Fibroblast of lung (primary cell): Measurements from ENCODE around the gene UGP2. TPM values are rescaled to one million over a fixed set of nuclear protein-coding genes. Genes with fewer than 3 reads are reported as not detected.

Experiments
- DNase-seq, 2 donors: peaks; one replicate each; pipeline versions ENCODE4 v3.0.0 to v3.0.0-alpha.2; 2010; ENCODE audit warnings: low read depth in 2 of 2
- H2AFZ ChIP-seq: 2 replicates; pipeline ENCODE4 v1.5.1; 2012; ENCODE audit warnings: low read length, control low read depth, inconsistent platforms
- H3K27ac ChIP-seq: 2 replicates; pipeline ENCODE4 v1.5.1; 2011; ENCODE audit warnings: low read length, control low read depth; ENCODE audit not compliant: insufficient read depth
- H3K27me3 ChIP-seq: 2 replicates; pipeline ENCODE4 v1.5.1; 2011; ENCODE audit warnings: mild to moderate bottlenecking, low read length; ENCODE audit not compliant: control insufficient read depth, insufficient read depth
- H3K36me3 ChIP-seq: 2 replicates; pipeline ENCODE4 v1.5.1; 2011; ENCODE audit warnings: low read length; ENCODE audit not compliant: control insufficient read depth, insufficient read depth
- H3K4me1 ChIP-seq: 2 replicates; pipeline ENCODE4 v1.5.1; 2011; ENCODE audit warnings: low read length; ENCODE audit not compliant: control insufficient read depth, insufficient read depth; ENCODE audit errors: extremely low read depth
- H3K4me2 ChIP-seq: 2 replicates; pipeline ENCODE4 v1.5.1; 2011; ENCODE audit warnings: low read length, control low read depth; ENCODE audit not compliant: insufficient read depth; ENCODE audit errors: extremely low read depth
- H3K4me3 ChIP-seq, 4 experiments: fragments of 200-600 bp in 1 of 4; sonication (generic) in 1 of 4; replicated peaks in 1 of 4; 2 replicates each; pipeline ENCODE4 v1.5.1; 2011 to 2016; ENCODE audit warnings: low read length in 4 of 4, low read depth in 3 of 4, mild to moderate bottlenecking in 3 of 4, control low read depth in 2 of 4, inconsistent platforms in 1 of 4, mixed read lengths in 1 of 4; ENCODE audit not compliant: insufficient read depth in 1 of 4; ENCODE audit errors: control extremely low read depth in 1 of 4
- H3K79me2 ChIP-seq: 2 replicates; pipeline ENCODE4 v1.5.1; 2012; ENCODE audit warnings: mild to moderate bottlenecking, low read length, inconsistent platforms; ENCODE audit not compliant: control insufficient read depth, insufficient read depth
- H3K9ac ChIP-seq: 2 replicates; pipeline ENCODE4 v1.5.1; 2011; ENCODE audit warnings: mild to moderate bottlenecking, low read length, control low read depth; ENCODE audit not compliant: insufficient read depth
- H3K9me3 ChIP-seq: 2 replicates; pipeline ENCODE4 v1.5.1; 2012; ENCODE audit warnings: low read depth, low read length; ENCODE audit not compliant: control insufficient read depth, insufficient read depth
- H4K20me1 ChIP-seq: 2 replicates; pipeline ENCODE4 v1.5.1; 2011; ENCODE audit warnings: low read length; ENCODE audit not compliant: control insufficient read depth, insufficient read depth; ENCODE audit errors: extremely low read depth
- CTCF ChIP-seq, 2 donors: IDR thresholded peaks in 1 of 2; conservative IDR thresholded peaks in 1 of 2; 1 replicate in 1 of 2; 2 replicates in 1 of 2; pipeline ENCODE4 v1.5.1; 2011 to 2012; ENCODE audit warnings: low read length in 2 of 2, control low read depth in 1 of 2, inconsistent platforms in 1 of 2, low read depth in 1 of 2, mild to moderate bottlenecking in 1 of 2
- EZH2 ChIP-seq: IDR thresholded peaks from 2 replicates; pipeline ENCODE4 v1.5.1; 2012; ENCODE audit warnings: low read length, control low read depth, mild to moderate bottlenecking; ENCODE audit errors: missing control alignments
- polyA plus RNA-seq, 2 donors: library from polyadenylated mRNA; depleted of rRNA in 1 of 2; stranded (reverse) in 1 of 2; unstranded in 1 of 2; fragments of >200 nt; gene quantifications; 2 replicates each; pipeline ENCODE4 v1.2.1, GENCODE V29; 2011 to 2012; ENCODE audit warnings: missing spikeins in 1 of 2
- total RNA-seq: library from RNA; depleted of rRNA; stranded (reverse); fragments of >200 nt; gene quantifications from 2 replicates; pipeline ENCODE4 v1.2.1, GENCODE V29; 2014

Gene UGP2
- total and polyA plus RNA-seq, 2 donors (not counting 1 experiment from before 2014, with no cell fraction given) = 77.8 to 180 TPM

- H3K4me1 ChIP-seq = no peaks in the 10 kb centered on the region
- H3K36me3 ChIP-seq = no peaks in the 10 kb centered on the region
- H3K27me3 ChIP-seq = no peaks in the 10 kb centered on the region
Measured at GRCh38 chr2:63882395-63883105, 40.9 kb downstream of the UGP2 start.

DNA sequence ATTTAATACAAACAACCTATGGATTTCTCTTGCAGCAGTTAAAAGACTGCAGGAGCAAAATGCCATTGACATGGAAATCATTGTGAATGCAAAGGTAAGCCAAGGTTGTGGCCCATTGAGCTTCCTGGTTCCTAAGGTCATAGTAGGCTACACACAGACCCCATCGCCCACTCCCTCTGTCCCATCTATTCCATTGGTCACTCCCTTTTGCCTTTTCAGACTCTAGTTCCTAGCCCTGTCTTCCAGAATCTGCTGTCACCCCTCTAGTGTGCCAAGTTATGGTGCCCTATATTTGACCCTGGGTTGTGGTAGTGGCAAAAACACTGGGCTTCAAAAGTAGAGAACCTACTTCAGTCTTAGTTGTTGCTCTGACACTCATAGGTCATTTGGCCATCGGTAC is 44.7 kb downstream of the UGP2 start:
- no peak overlapping the region for H3K4me3 ChIP-seq

More at GRCh38 chr2:63882395-63883105, 40.9 kb downstream of the UGP2 start:
- Histone ChIP-seq H3K9ac (no peak overlapping the region), H2AFZ (no peak overlapping the region), H3K27ac (no peak overlapping the region), H4K20me1 (no peaks in the 10 kb centered on the region), H3K4me3 (no peak overlapping the region), H3K9me3 (no peaks in the 10 kb centered on the region), H3K4me2 (no peak overlapping the region), H3K79me2 (no peaks in the 10 kb centered on the region)
- no peak for DNase-seq
- TF ChIP-seq EZH2 (no peak), CTCF (conservative IDR thresholded peaks at IDR 0.05 in 1 of 2, IDR thresholded peaks at IDR 0.05 in 1 of 2; ENCODE audit: low read depth in 1 of 2, low read length in 2 of 2) (no peak)

GRCh38 chr2:63888053-63888452 is 46.4 kb downstream of the UGP2 start:
- H3K79me2 ChIP-seq = no peaks in the 10 kb centered on the region
- H3K9me3 ChIP-seq = no peaks in the 10 kb centered on the region
- peaks cover 2% of the 10 kb centered on the region for H3K36me3 ChIP-seq
- no peak overlapping the region for H2AFZ ChIP-seq
- no peak overlapping the region for H3K9ac ChIP-seq
- no peak overlapping the region for H3K27ac ChIP-seq
- TF ChIP-seq CTCF (conservative IDR thresholded peaks at IDR 0.05 in 1 of 2, IDR thresholded peaks at IDR 0.05 in 1 of 2; ENCODE audit: low read depth in 1 of 2, low read length in 2 of 2) = no peak
- no peak for TF ChIP-seq EZH2
- no peak overlapping the region for H3K4me3 ChIP-seq
- no peaks in the 10 kb centered on the region for H3K27me3 ChIP-seq
- no peaks in the 10 kb centered on the region for H3K4me1 ChIP-seq
- H4K20me1 ChIP-seq = no peaks in the 10 kb centered on the region
- DNase-seq = no peak
- no peak overlapping the region for H3K4me2 ChIP-seq

More for the DNA sequence above, 44.7 kb downstream of the UGP2 start:
- Histone ChIP-seq H3K9ac (no peak overlapping the region), H3K4me1 (no peaks in the 10 kb centered on the region), H2AFZ (no peak overlapping the region), H3K4me2 (no peak overlapping the region), H3K27me3 (no peaks in the 10 kb centered on the region), H3K79me2 (no peaks in the 10 kb centered on the region), H3K9me3 (no peaks in the 10 kb centered on the region), H3K36me3 (peaks cover 2% of the 10 kb centered on the region), H3K27ac (no peak overlapping the region), H4K20me1 (no peaks in the 10 kb centered on the region)
- DNase-seq = no peak
- TF ChIP-seq EZH2 (no peak), CTCF (conservative IDR thresholded peaks at IDR 0.05 in 1 of 2, IDR thresholded peaks at IDR 0.05 in 1 of 2; ENCODE audit: low read depth in 1 of 2, low read length in 2 of 2) (no peak)
